Liver (tissue), 9 donors: ENCODE data around the gene MYO9A. TPM values are rescaled to one million over a fixed set of nuclear protein-coding genes. Genes with fewer than 3 reads are reported as not detected.

Experiments
- DNase-seq: peaks from one replicate; pipeline ENCODE4 v3.0.0-alpha.2; 2017; ENCODE audit warnings: low spot score
- H3K27ac ChIP-seq, 2 donors: one replicate each; pipeline ENCODE4 v1.7.0; 2013; ENCODE audit warnings: inconsistent platforms in 2 of 2, low read length in 2 of 2, control low read depth in 1 of 2, low read depth in 1 of 2, mild to moderate bottlenecking in 1 of 2
- H3K27me3 ChIP-seq, 4 donors: one replicate each; pipeline versions ENCODE4 v1.6.1 to v1.7.0; 2013; ENCODE audit warnings: low read length in 3 of 4, inconsistent platforms in 1 of 4, mild to moderate bottlenecking in 1 of 4, moderate library complexity in 1 of 4; ENCODE audit not compliant: control insufficient read depth in 4 of 4, insufficient read depth in 4 of 4
- H3K36me3 ChIP-seq, 4 donors: one replicate each; pipeline versions ENCODE4 v1.6.1 to v1.7.0; 2013; ENCODE audit warnings: low read length in 3 of 4, mild to moderate bottlenecking in 3 of 4, low read depth in 1 of 4, moderate library complexity in 1 of 4; ENCODE audit not compliant: control insufficient read depth in 4 of 4, insufficient read depth in 3 of 4
- H3K4me1 ChIP-seq, 4 donors: one replicate each; pipeline versions ENCODE4 v1.6.1 to v1.7.0; 2013; ENCODE audit warnings: low read length in 3 of 4, mild to moderate bottlenecking in 3 of 4, moderate library complexity in 1 of 4; ENCODE audit not compliant: control insufficient read depth in 4 of 4, insufficient read depth in 4 of 4
- H3K4me3 ChIP-seq, 3 donors: one replicate each; pipeline versions ENCODE4 v1.6.1 to v1.7.0; 2013; ENCODE audit warnings: low read length in 3 of 3, control low read depth in 1 of 3, low read depth in 1 of 3, mild to moderate bottlenecking in 1 of 3
- H3K9ac ChIP-seq, 2 donors: one replicate each; pipeline ENCODE4 v1.7.0; 2013; ENCODE audit warnings: low read length in 2 of 2, mild to moderate bottlenecking in 2 of 2, moderate library complexity in 2 of 2, control low read depth in 1 of 2, low read depth in 1 of 2
- H3K9me3 ChIP-seq, 4 donors: one replicate each; pipeline versions ENCODE4 v1.6.1 to v1.7.0; 2013; ENCODE audit warnings: low read length in 3 of 4; ENCODE audit not compliant: control insufficient read depth in 4 of 4
- EGR1 ChIP-seq, 2 donors: IDR thresholded peaks; 2 replicates each; pipeline ENCODE4 v1.6.1; 2016 to 2018; ENCODE audit warnings: antibody characterized with exemption in 2 of 2, low read depth in 2 of 2
- FOXA1 ChIP-seq: IDR thresholded peaks from 2 replicates; pipeline ENCODE4 v1.6.1; 2016; ENCODE audit warnings: antibody characterized with exemption
- FOXA2 ChIP-seq: IDR thresholded peaks from 2 replicates; pipeline ENCODE4 v1.6.1; 2016; ENCODE audit warnings: antibody characterized with exemption
- GABPA ChIP-seq, 2 donors: IDR thresholded peaks in 1 of 2; conservative IDR thresholded peaks in 1 of 2; 2 replicates each; pipeline ENCODE4 v1.6.1; 2016; ENCODE audit warnings: antibody characterized with exemption in 2 of 2, mild to moderate bottlenecking in 1 of 2, moderate library complexity in 1 of 2
- HNF4A ChIP-seq, 2 donors: conservative IDR thresholded peaks; 2 replicates each; pipeline ENCODE4 v1.6.1; 2016; ENCODE audit warnings: antibody characterized with exemption in 2 of 2, mild to moderate bottlenecking in 2 of 2
- HNF4G ChIP-seq: IDR thresholded peaks from 2 replicates; pipeline ENCODE4 v1.6.1; 2016; ENCODE audit warnings: antibody characterized with exemption
- JUND ChIP-seq, 2 donors: IDR thresholded peaks; 2 replicates each; pipeline ENCODE4 v1.6.1; 2016; ENCODE audit warnings: antibody characterized with exemption in 2 of 2
- MAX ChIP-seq: IDR thresholded peaks from 2 replicates; pipeline ENCODE4 v1.6.1; 2016; ENCODE audit warnings: antibody characterized with exemption
- NR2F2 ChIP-seq: IDR thresholded peaks from 2 replicates; pipeline ENCODE4 v1.6.1; 2016; ENCODE audit warnings: antibody characterized with exemption
- RXRA ChIP-seq, 2 donors: IDR thresholded peaks; 2 replicates each; pipeline ENCODE4 v1.6.1; 2017 to 2018; ENCODE audit warnings: antibody characterized with exemption in 2 of 2, mild to moderate bottlenecking in 1 of 2
- SP1 ChIP-seq: IDR thresholded peaks from 2 replicates; pipeline ENCODE4 v1.6.1; 2018; ENCODE audit warnings: antibody characterized with exemption, mild to moderate bottlenecking
- TAF1 ChIP-seq: conservative IDR thresholded peaks from 2 replicates; pipeline ENCODE4 v1.6.1; 2016; ENCODE audit warnings: antibody characterized with exemption, mild to moderate bottlenecking
- YY1 ChIP-seq: IDR thresholded peaks from 2 replicates; pipeline ENCODE4 v1.6.1; 2016; ENCODE audit warnings: antibody characterized with exemption, mild to moderate bottlenecking
- ZBTB33 ChIP-seq: IDR thresholded peaks from 2 replicates; pipeline ENCODE4 v1.6.1; 2016; ENCODE audit warnings: antibody characterized with exemption
- WGBS: extraction: QIAGEN DNeasy Blood & Tissue Kit; methylation state at CpG from one replicate; pipeline ENCODE4 v1.1.7; 2013; 5-methylcytosine and 5-hydroxymethylcytosine counted together
- polyA plus RNA-seq, 2 donors: library from polyadenylated mRNA; stranded (reverse) in 1 of 2; unstranded in 1 of 2; fragments of 200-250 nt in 1 of 2; fragments of >200 nt in 1 of 2; fragmentation: Nextera tagmentation in 1 of 2; extraction: Ambion mirVana in 1 of 2; gene quantifications; one replicate each; pipeline versions ENCODE4 v1.2.1 to v1.2.3, GENCODE V29; 2013 to 2015
- total RNA-seq, 2 donors: library from RNA; depleted of rRNA; stranded (reverse); fragments of >200 nt; gene quantifications; one replicate each; pipeline ENCODE4 v1.2.3, GENCODE V29; 2014
- TF ChIP-seq, protein P1 (sequence below): IDR thresholded peaks from 2 replicates; pipeline ENCODE4 v1.6.1; 2016; ENCODE audit warnings: antibody characterized with exemption
- TF ChIP-seq, protein P2 (sequence below): fragments of 150-350 bp; IDR thresholded peaks from 2 replicates; pipeline ENCODE4 v1.5.1; 2017; ENCODE audit warnings: improper control_type of control experiment, low read depth, low read length; ENCODE audit not compliant: missing input control
- donor health status: healthy.
- donor health status: healthy.
- donor health status: healthy.
- donor health status: healthy.
- donor health status: healthy.

MYO9A gene
- total and polyA plus RNA-seq, 4 donors = 1.4 to 14.9 (median 8.4) TPM

DNA sequence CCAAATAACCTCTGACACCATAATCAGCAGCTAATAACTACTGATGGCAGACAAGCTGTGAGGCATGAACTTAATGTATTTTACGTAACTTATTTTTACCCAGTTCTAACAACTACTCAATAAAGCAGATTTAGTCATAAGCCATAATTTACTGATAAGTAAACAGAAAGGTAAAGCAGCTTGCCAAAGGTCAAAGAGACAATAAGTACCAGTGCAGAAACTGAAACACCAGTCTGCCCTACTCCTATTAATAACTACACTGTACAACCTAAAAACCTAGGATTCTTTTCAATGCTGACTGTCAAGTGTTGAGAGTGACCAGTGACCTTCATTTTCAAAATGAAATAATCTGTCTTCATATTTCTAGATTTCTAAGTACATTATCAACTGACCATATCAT is 155.4 kb downstream of the MYO9A start:
- no peak for DNase-seq
- 92% methylated on average over 1 of the region's 1 CpG for WGBS
- Histone ChIP-seq H3K4me1 (no peaks in the 10 kb centered on the region), H3K27me3 (no peaks in the 10 kb centered on the region), H3K9ac (no peak overlapping the region), H3K9me3 (no peaks in the 10 kb centered on the region), H3K27ac (no peak overlapping the region), H3K4me3 (no peak overlapping the region), H3K36me3 (peaks cover 0 to 2% (median 0%) of the 10 kb centered on the region in 4 donors)
- no peak for TF ChIP-seq MAX
- TF ChIP-seq ZBTB33 = no peak
- no peak for TF ChIP-seq JUND (IDR thresholded peaks at IDR 0.05)
- TF ChIP-seq FOXA2 = no peak
- no peak for TF ChIP-seq SP1
- TF ChIP-seq HNF4G = no peak
- TF ChIP-seq EGR1 (IDR thresholded peaks at IDR 0.05; ENCODE audit: low read depth in 2 of 2) = no peak
- TF ChIP-seq GABPA (IDR thresholded peaks at IDR 0.05 in 1 of 2, conservative IDR thresholded peaks at IDR 0.05 in 1 of 2) = no peak
- no peak for TF ChIP-seq YY1
- no peak for TF ChIP-seq HNF4A (conservative IDR thresholded peaks at IDR 0.05)
- TF ChIP-seq, protein P1, sequence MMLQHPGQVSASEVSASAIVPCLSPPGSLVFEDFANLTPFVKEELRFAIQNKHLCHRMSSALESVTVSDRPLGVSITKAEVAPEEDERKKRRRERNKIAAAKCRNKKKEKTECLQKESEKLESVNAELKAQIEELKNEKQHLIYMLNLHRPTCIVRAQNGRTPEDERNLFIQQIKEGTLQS = no peak
- TF ChIP-seq FOXA1 = no peak
- TF ChIP-seq TAF1 = no peak
- no peak for TF ChIP-seq RXRA (IDR thresholded peaks at IDR 0.05)
- no peak for TF ChIP-seq NR2F2

DNA sequence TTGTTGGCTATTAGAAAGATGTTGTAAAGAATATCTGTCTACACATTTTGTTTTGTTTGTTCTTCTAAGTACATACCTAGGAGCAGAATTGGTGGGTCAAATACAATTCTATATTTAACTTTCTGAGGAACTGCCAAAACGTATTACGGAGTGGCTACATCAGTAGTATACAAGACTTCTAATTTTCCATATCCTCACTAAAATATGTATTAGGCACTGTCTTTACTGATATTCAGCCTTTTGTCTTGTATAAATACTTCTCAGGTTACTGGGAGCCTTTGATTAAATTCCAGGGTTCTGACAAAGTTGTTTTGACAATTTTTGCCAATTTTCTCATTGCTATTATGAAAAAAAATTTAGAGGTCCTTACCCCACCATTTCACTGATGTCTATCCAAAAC is 160.9 kb downstream of the MYO9A start:
- Histone ChIP-seq H3K27me3 (no peaks in the 10 kb centered on the region), H3K9ac (no peak overlapping the region), H3K27ac (no peak overlapping the region), H3K9me3 (no peaks in the 10 kb centered on the region), H3K4me3 (no peak overlapping the region), H3K4me1 (no peaks in the 10 kb centered on the region), H3K36me3 (peaks cover 0 to 2% (median 0%) of the 10 kb centered on the region in 4 donors)
- no peak for DNase-seq
- TF ChIP-seq MAX = no peak
- no peak for TF ChIP-seq SP1
- TF ChIP-seq JUND (IDR thresholded peaks at IDR 0.05) = no peak
- no peak for TF ChIP-seq HNF4G
- TF ChIP-seq, protein P2, sequence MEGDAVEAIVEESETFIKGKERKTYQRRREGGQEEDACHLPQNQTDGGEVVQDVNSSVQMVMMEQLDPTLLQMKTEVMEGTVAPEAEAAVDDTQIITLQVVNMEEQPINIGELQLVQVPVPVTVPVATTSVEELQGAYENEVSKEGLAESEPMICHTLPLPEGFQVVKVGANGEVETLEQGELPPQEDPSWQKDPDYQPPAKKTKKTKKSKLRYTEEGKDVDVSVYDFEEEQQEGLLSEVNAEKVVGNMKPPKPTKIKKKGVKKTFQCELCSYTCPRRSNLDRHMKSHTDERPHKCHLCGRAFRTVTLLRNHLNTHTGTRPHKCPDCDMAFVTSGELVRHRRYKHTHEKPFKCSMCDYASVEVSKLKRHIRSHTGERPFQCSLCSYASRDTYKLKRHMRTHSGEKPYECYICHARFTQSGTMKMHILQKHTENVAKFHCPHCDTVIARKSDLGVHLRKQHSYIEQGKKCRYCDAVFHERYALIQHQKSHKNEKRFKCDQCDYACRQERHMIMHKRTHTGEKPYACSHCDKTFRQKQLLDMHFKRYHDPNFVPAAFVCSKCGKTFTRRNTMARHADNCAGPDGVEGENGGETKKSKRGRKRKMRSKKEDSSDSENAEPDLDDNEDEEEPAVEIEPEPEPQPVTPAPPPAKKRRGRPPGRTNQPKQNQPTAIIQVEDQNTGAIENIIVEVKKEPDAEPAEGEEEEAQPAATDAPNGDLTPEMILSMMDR = no peak
- WGBS = 93% methylated on average over 2 of the region's 2 CpGs
